K562 (cell line): ENCODE measurements around the gene TMEM234. TPM values are rescaled to one million over a fixed set of nuclear protein-coding genes. Genes with fewer than 3 reads are reported as not detected.

ENCODE experiments used
- COPS2 ChIP-seq: fragments of 450-650 bp; conservative IDR thresholded peaks from 2 replicates; pipeline ENCODE4 v1.6.1; 2016; ENCODE audit warnings: mild to moderate bottlenecking, moderate library complexity
- CXXC5 ChIP-seq: fragments of 250-450 bp; sonication (Bioruptor Pico); IDR thresholded peaks from 2 replicates; pipeline ENCODE4 v1.8.0; 2022; ENCODE audit warnings: inconsistent platforms, mild to moderate bottlenecking, moderate library complexity
- DLX4 ChIP-seq: fragments of 250-450 bp; sonication (Bioruptor Pico); IDR thresholded peaks from 2 replicates; pipeline ENCODE4 v1.6.1; 2021; ENCODE audit warnings: mild to moderate bottlenecking
- EP300 ChIP-seq: IDR thresholded peaks from 2 replicates; pipeline ENCODE4 v1.6.1; 2012; ENCODE audit warnings: low read length, improper control_type of control experiment
- MCM2 ChIP-seq: fragments of 450-650 bp; IDR thresholded peaks from 2 replicates; pipeline ENCODE4 v1.6.1; 2017; ENCODE audit warnings: low read depth, mild to moderate bottlenecking
- MEF2A ChIP-seq: IDR thresholded peaks from 2 replicates; pipeline ENCODE4 v1.6.1; 2011; ENCODE audit warnings: low read depth, mild to moderate bottlenecking, low read length, moderate library complexity; ENCODE audit not compliant: control insufficient read depth
- NCOA4 ChIP-seq: fragments of 450-650 bp; IDR thresholded peaks from 2 replicates; pipeline ENCODE4 v1.6.1; 2018; ENCODE audit warnings: mild to moderate bottlenecking; ENCODE audit not compliant: partially characterized antibody
- PHF20 ChIP-seq: fragments of 450-650 bp; IDR thresholded peaks from 2 replicates; pipeline ENCODE4 v1.6.1; 2018; ENCODE audit not compliant: partially characterized antibody
- POLR2B ChIP-seq: fragments of 450-650 bp; IDR thresholded peaks from 2 replicates; pipeline ENCODE4 v1.6.1; 2018; ENCODE audit warnings: low read depth; ENCODE audit not compliant: partially characterized antibody
- SETDB1 ChIP-seq: IDR thresholded peaks from one replicate; pipeline ENCODE4 v1.6.1; 2012; ENCODE audit warnings: low read length, control low read depth, inconsistent platforms
- SMARCB1 ChIP-seq: IDR thresholded peaks from 2 replicates; pipeline ENCODE4 v1.6.1; 2011; ENCODE audit warnings: improper control_type of control experiment, low read depth; ENCODE audit not compliant: insufficient read length
- SNIP1 ChIP-seq: fragments of 450-650 bp; IDR thresholded peaks from 2 replicates; pipeline ENCODE4 v1.7.1; 2017; ENCODE audit warnings: low read depth, mild to moderate bottlenecking
- THAP7 ChIP-seq: fragments of 250-450 bp; sonication (Bioruptor Pico); IDR thresholded peaks from 2 replicates; pipeline ENCODE4 v1.5.0; 2021
- ZBTB40 ChIP-seq, 2 experiments: fragments of 450-650 bp in 1 of 2; sonication (generic) in 1 of 2; formaldehyde crosslinking in 1 of 2; IDR thresholded peaks; 2 replicates each; pipeline versions ENCODE4 v1.7.1 to v1.9.0; 2016 to 2022; ENCODE audit warnings: inconsistent platforms in 1 of 2, mild to moderate bottlenecking in 1 of 2, missing genetic modification reagents in 1 of 2
- ZC3H11A ChIP-seq: IDR thresholded peaks from 2 replicates; pipeline ENCODE4 v1.6.1; 2012; ENCODE audit warnings: low read depth, low read length, improper control_type of control experiment
- ZFX ChIP-seq: sonication (generic); formaldehyde crosslinking; IDR thresholded peaks from 2 replicates; pipeline ENCODE4 v1.8.0; 2022; ENCODE audit warnings: mild to moderate bottlenecking, missing genetic modification reagents, moderate library complexity
- ZNF76 ChIP-seq: fragments of 250-450 bp; sonication (Bioruptor Pico); IDR thresholded peaks from 2 replicates; pipeline ENCODE4 v1.4.0; 2020; ENCODE audit warnings: mild to moderate bottlenecking, moderate library complexity, borderline replicate concordance
- polyA plus RNA-seq, 8 experiments: library from polyadenylated mRNA; depleted of rRNA in 4 of 8; stranded (reverse) in 5 of 8; unstranded in 3 of 8; fragments of >200 nt; fragmentation: Nextera tagmentation in 2 of 8; fragmentation: Illumina TruSeq in 1 of 8; extraction: Ambion mirVana in 2 of 8; extraction: Trizol in 1 of 8; gene quantifications; 2 replicates each; pipeline versions ENCODE4 v1.2.1 to v1.2.3, GENCODE V29; 2011 to 2014; ENCODE audit warnings: inconsistent platforms in 1 of 8, missing spikeins in 1 of 8
- total RNA-seq, 7 experiments: library from RNA; depleted of rRNA in 6 of 7; stranded (reverse); fragments of >200 nt in 6 of 7; fragmentation: Illumina TruSeq in 2 of 7; extraction: Trizol in 2 of 7; gene quantifications; 2 replicates each; pipeline versions ENCODE4 v1.2.1 to v1.2.3, GENCODE V29; 2011 to 2021; ENCODE audit warnings: low replicate concordance in 1 of 7

The TMEM234 gene
- total and polyA plus RNA-seq, 9 of the 15 experiments (the other 6 are each of a cell fraction or from before 2014, with no cell fraction given), result 5.0 to 12.9 (median 7.6) TPM

GRCh38 chr1:32247983-32248889 lies 26.1 kb upstream of the TMEM234 start (continued):
- TF ChIP-seq ZBTB40 (IDR thresholded peaks at IDR 0.05), result no peak
- no peak for TF ChIP-seq ZBTB40 (CRISPR knock-in tag; IDR thresholded peaks at IDR 0.05)
- TF ChIP-seq SMARCB1, result no peak
- TF ChIP-seq ZC3H11A, result peak; percentile 60; the same call in 1 of the 2 replicates
- TF ChIP-seq ZFX, result peak; percentile 78
- TF ChIP-seq CXXC5, result peak; percentile 64
- TF ChIP-seq MCM2, result no peak
- TF ChIP-seq PHF20, result no peak
- TF ChIP-seq EP300, result peak; percentile 31; the same call in 1 of the 2 replicates
- no peak for TF ChIP-seq MEF2A
- no peak for TF ChIP-seq POLR2B
- no peak for TF ChIP-seq DLX4 (CRISPR knock-in tag)
- no peak for TF ChIP-seq SNIP1
- no peak for TF ChIP-seq ZNF76 (CRISPR knock-in tag)
- no peak for TF ChIP-seq COPS2
- TF ChIP-seq SETDB1, result no peak
- no peak for TF ChIP-seq NCOA4
- no peak for TF ChIP-seq THAP7 (CRISPR knock-in tag)
